ENCODE results near the gene SH3BP2. TPM values are rescaled to one million over a fixed set of nuclear protein-coding genes. Genes with fewer than 3 reads are reported as not detected.

The SH3BP2 gene
- total RNA-seq, 1 experiment from 2014 or later: 52.8 TPM

- CTCF ChIA-PET: no interaction called here
These were observed 78.6 kb downstream of the SH3BP2 start for GRCh38 chr4:2871466-2871865.

GRCh38 chr4:2871911-2872310 is 79.0 kb downstream of the SH3BP2 start:
- Histone ChIP-seq H3K27ac (ENCODE audit: low read depth, low read length) (no peak overlapping the region), H3K4me3 (replicated peaks in 1 of 2; ENCODE audit: low read depth in 1 of 2, low read length in 2 of 2) (no peak overlapping the region), H3K79me2 (ENCODE audit: insufficient read depth, low read length) (peaks cover 72% of the 10 kb centered on the region), H4K20me1 (ENCODE audit: insufficient read depth) (no peaks in the 10 kb centered on the region; the same call in 1 of the 2 replicates), H3K4me2 (ENCODE audit: low read length) (peak overlapping the region; percentile 10; the same call in 1 of the 2 replicates), H3K36me3 (ENCODE audit: control insufficient read depth in 1 of 2, insufficient read depth in 2 of 2, low read length in 2 of 2) (no peaks in the 10 kb centered on the region), H3K9me3 (ENCODE audit: control insufficient read depth in 1 of 2, insufficient read depth in 1 of 2, low read depth in 1 of 2, low read length in 2 of 2) (no peaks in the 10 kb centered on the region), H3K9me2 (ENCODE audit: insufficient read depth) (no peaks in the 10 kb centered on the region), H3K4me1 (ENCODE audit: control insufficient read depth in 1 of 2, insufficient read depth in 2 of 2, low read length in 2 of 2) (peaks cover 0 to 8% of the 10 kb centered on the region in 2 experiments; a peak in 2 of 4 replicates), H3K9ac (ENCODE audit: low read length) (no peak overlapping the region), H2AFZ (ENCODE audit: low read depth, low read length, poor library complexity, severe bottlenecking) (no peak overlapping the region), H3K27me3 (ENCODE audit: insufficient read depth, low read length) (no peaks in the 10 kb centered on the region)
- BruUV-seq (replicated peaks): no TSS peak
- intact Hi-C loops (cut with micrococcal nuclease): no loop called here
- DNase-seq (ENCODE audit: low read depth, low spot score) (no peak), ATAC-seq (no peak)
- ChIA-PET POLR2A (no interaction called here), RAD21 (ENCODE audit: low non-redundant PET in 1 of 2, low total read pairs in 2 of 2, uncharacterized antibody in 2 of 2, unreplicated experiment in 2 of 2) (no interaction called here), CTCF (no interaction called here)
- TF ChIP-seq REST (IDR thresholded peaks at IDR 0.05; ENCODE audit: low read depth) (no peak), ELF1 (IDR thresholded peaks at IDR 0.05; ENCODE audit: borderline replicate concordance, low read depth) (no peak), EZH2 (IDR thresholded peaks at IDR 0.05) (no peak), SIN3A (IDR thresholded peaks at IDR 0.05; ENCODE audit: low read depth) (no peak), RAD21 (IDR thresholded peaks at IDR 0.05; ENCODE audit: low read depth) (no peak), YY1 (IDR thresholded peaks at IDR 0.05; ENCODE audit: extremely low read depth, insufficient replicate concordance, low read depth, low read length) (no peak), MAX (IDR thresholded peaks at IDR 0.05) (no peak), SRF (IDR thresholded peaks at IDR 0.05; ENCODE audit: low read depth) (no peak), ZBTB33 (IDR thresholded peaks at IDR 0.05; ENCODE audit: extremely low read depth, insufficient replicate concordance, low read length) (no peak), ZFX (IDR thresholded peaks at IDR 0.05) (no peak)

More at GRCh38 chr4:2871466-2871865, 78.6 kb downstream of the SH3BP2 start:
- intact Hi-C loops (cut with micrococcal nuclease): no loop called here
- H3K9me3 ChIP-seq (ENCODE audit: control insufficient read depth in 1 of 2, insufficient read depth in 1 of 2, low read depth in 1 of 2, low read length in 2 of 2): no peaks in the 10 kb centered on the region
- no peaks in the 10 kb centered on the region for H3K27me3 ChIP-seq (ENCODE audit: insufficient read depth, low read length)
- H3K36me3 ChIP-seq (ENCODE audit: control insufficient read depth in 1 of 2, insufficient read depth in 2 of 2, low read length in 2 of 2): no peaks in the 10 kb centered on the region
- no peak overlapping the region for H3K4me3 ChIP-seq (replicated peaks in 1 of 2; ENCODE audit: low read depth in 1 of 2, low read length in 2 of 2)
- no peak for ATAC-seq
- H3K4me1 ChIP-seq (ENCODE audit: control insufficient read depth in 1 of 2, insufficient read depth in 2 of 2, low read length in 2 of 2): peaks cover 0 to 8% of the 10 kb centered on the region in 2 experiments; a peak in 2 of 4 replicates
- H4K20me1 ChIP-seq (ENCODE audit: insufficient read depth): no peaks in the 10 kb centered on the region; the same call in 1 of the 2 replicates
- H3K9me2 ChIP-seq (ENCODE audit: insufficient read depth): no peaks in the 10 kb centered on the region
- no peak overlapping the region for H3K27ac ChIP-seq (ENCODE audit: low read depth, low read length)
- ChIA-PET POLR2A (no interaction called here), RAD21 (ENCODE audit: low non-redundant PET in 1 of 2, low total read pairs in 2 of 2, uncharacterized antibody in 2 of 2, unreplicated experiment in 2 of 2) (no interaction called here)
- H3K9ac ChIP-seq (ENCODE audit: low read length): no peak overlapping the region
- no peak overlapping the region for H2AFZ ChIP-seq (ENCODE audit: low read depth, low read length, poor library complexity, severe bottlenecking)
- peak overlapping the region; percentile 10; the same call in 1 of the 2 replicates for H3K4me2 ChIP-seq (ENCODE audit: low read length)
- peaks cover 75% of the 10 kb centered on the region for H3K79me2 ChIP-seq (ENCODE audit: insufficient read depth, low read length)
- TF ChIP-seq SRF (IDR thresholded peaks at IDR 0.05; ENCODE audit: low read depth) (no peak), ELF1 (IDR thresholded peaks at IDR 0.05; ENCODE audit: borderline replicate concordance, low read depth) (no peak), POLR2AphosphoS5 (IDR thresholded peaks at IDR 0.05; ENCODE audit: low read depth, low read length) (no peak), EZH2phosphoT487 (IDR thresholded peaks at IDR 0.05; ENCODE audit: borderline replicate concordance) (no peak), ATF3 (IDR thresholded peaks at IDR 0.05) (no peak), SIN3A (IDR thresholded peaks at IDR 0.05; ENCODE audit: low read depth) (no peak), RAD21 (IDR thresholded peaks at IDR 0.05; ENCODE audit: low read depth) (no peak), FOSL1 (IDR thresholded peaks at IDR 0.05; ENCODE audit: low read depth) (no peak), ZNF274 (IDR thresholded peaks at IDR 0.05; ENCODE audit: low read depth, low read length) (no peak), ZFX (IDR thresholded peaks at IDR 0.05) (no peak), JUND (IDR thresholded peaks at IDR 0.05) (no peak), CEBPB (IDR thresholded peaks at IDR 0.05; ENCODE audit: low read depth) (no peak)
- no TSS peak for BruUV-seq (replicated peaks)
- DNase-seq (ENCODE audit: low read depth, low spot score): no peak
